Measurements from ENCODE around the gene PSMG3. TPM values are rescaled to one million over a fixed set of nuclear protein-coding genes. Genes with fewer than 3 reads are reported as not detected.
A peak's percentile ranks its signal among the peaks of the same experiment; 100 is the strongest.

Gene PSMG3
- polyA plus RNA-seq, 1 donor (not counting 4 experiments of a cell fraction or from before 2014, with no cell fraction given) = 49.6 TPM

DNA sequence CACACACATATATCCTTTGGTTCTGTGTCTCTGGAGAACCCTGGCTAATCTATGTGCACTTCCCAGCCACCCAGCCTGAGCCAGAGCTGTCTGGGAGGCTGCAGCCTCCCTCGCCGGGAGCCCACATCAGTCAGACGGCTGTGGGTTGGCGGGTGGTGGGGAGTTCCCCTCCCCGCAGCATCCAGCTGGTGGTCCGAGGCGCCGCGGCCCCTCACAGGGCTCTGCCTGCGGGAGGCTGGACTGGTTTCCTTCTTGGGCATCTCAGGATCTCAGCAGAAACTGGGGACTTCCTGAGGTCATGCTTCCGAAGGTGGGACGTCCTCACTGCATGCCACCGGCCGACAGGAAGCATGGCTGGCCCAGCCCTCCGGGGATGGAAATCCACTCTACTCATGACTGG, 22.0 kb upstream of the PSMG3 start:
- H3K79me2 ChIP-seq (ENCODE audit: control insufficient read depth, insufficient read depth, low read length) = no peaks in the 10 kb centered on the region
- dilution Hi-C loops (cut with MboI; ENCODE audit: extremely low pct_ligation_motif_present, low sequenced_read_pairs) = no loop called here
- TF ChIP-seq EZH2 (IDR thresholded peaks at IDR 0.05; ENCODE audit: low read length) (peak; percentile 34), CTCF (optimal IDR thresholded peaks at IDR 0.05 in 1 of 3, IDR thresholded peaks at IDR 0.05 in 1 of 3, conservative IDR thresholded peaks at IDR 0.05 in 1 of 3; ENCODE audit: extremely low read depth in 1 of 3, insufficient read depth in 2 of 3, low read length in 3 of 3) (no peak)
- H3K27ac ChIP-seq (ENCODE audit: control insufficient read depth, insufficient read depth, low read length) = no peak overlapping the region
- no peaks in the 10 kb centered on the region for H3K9me1 ChIP-seq (ENCODE audit: control insufficient read depth, extremely low read depth, insufficient read depth, low read length)
- no peak overlapping the region for H3K4me2 ChIP-seq (ENCODE audit: control insufficient read depth, extremely low read depth, insufficient read depth, low read depth, low read length)
- peaks cover 5% of the 10 kb centered on the region for H4K20me1 ChIP-seq (ENCODE audit: control insufficient read depth, extremely low read depth, insufficient read depth, low read length)
- no peaks in the 10 kb centered on the region for H3K36me3 ChIP-seq (ENCODE audit: control insufficient read depth in 2 of 2, extremely low read depth in 1 of 2, insufficient read depth in 2 of 2, low read length in 2 of 2)
- peaks cover 5% of the 10 kb centered on the region for H3K9me3 ChIP-seq (ENCODE audit: control insufficient read depth, low read depth, low read length)
- peaks cover 50% of the 10 kb centered on the region for H3K27me3 ChIP-seq (ENCODE audit: control insufficient read depth, extremely low read depth, insufficient read depth, low read length)
- DNase-seq (ENCODE audit: low read depth, low spot score) (no peak), FAIRE-seq (no peak)
- H2AFZ ChIP-seq (ENCODE audit: control insufficient read depth, low read length) = no peak overlapping the region
- H3K4me1 ChIP-seq (ENCODE audit: control insufficient read depth, extremely low read depth, insufficient read depth, low read length) = peaks cover 3% of the 10 kb centered on the region
- no peak overlapping the region for H3K4me3 ChIP-seq (ENCODE audit: control insufficient read depth in 2 of 3, extremely low read depth in 1 of 3, insufficient read depth in 2 of 3, low read depth in 1 of 3, low read length in 3 of 3)
- H3K9ac ChIP-seq (ENCODE audit: control insufficient read depth, extremely low read depth, insufficient read depth, low read length) = no peak overlapping the region

GRCh38 chr7:1591396-1591795, 21.6 kb upstream of the PSMG3 start:
- peaks cover 3% of the 10 kb centered on the region for H4K20me1 ChIP-seq (ENCODE audit: control insufficient read depth, extremely low read depth, insufficient read depth, low read length)
- H3K9me3 ChIP-seq (ENCODE audit: control insufficient read depth, low read depth, low read length) = peaks cover 5% of the 10 kb centered on the region
- no peak overlapping the region for H3K4me3 ChIP-seq (ENCODE audit: control insufficient read depth in 2 of 3, extremely low read depth in 1 of 3, insufficient read depth in 2 of 3, low read depth in 1 of 3, low read length in 3 of 3)
- no peaks in the 10 kb centered on the region for H3K79me2 ChIP-seq (ENCODE audit: control insufficient read depth, insufficient read depth, low read length)
- dilution Hi-C loops (cut with MboI; ENCODE audit: extremely low pct_ligation_motif_present, low sequenced_read_pairs) = no loop called here
- H3K4me1 ChIP-seq (ENCODE audit: control insufficient read depth, extremely low read depth, insufficient read depth, low read length) = peaks cover 3% of the 10 kb centered on the region
- no peak overlapping the region for H3K4me2 ChIP-seq (ENCODE audit: control insufficient read depth, extremely low read depth, insufficient read depth, low read depth, low read length)
- FAIRE-seq (no peak), DNase-seq (ENCODE audit: low read depth, low spot score) (no peak)
- no peak overlapping the region for H3K27ac ChIP-seq (ENCODE audit: control insufficient read depth, insufficient read depth, low read length)
- H3K9ac ChIP-seq (ENCODE audit: control insufficient read depth, extremely low read depth, insufficient read depth, low read length) = no peak overlapping the region
- no peaks in the 10 kb centered on the region for H3K9me1 ChIP-seq (ENCODE audit: control insufficient read depth, extremely low read depth, insufficient read depth, low read length)
- no peaks in the 10 kb centered on the region for H3K36me3 ChIP-seq (ENCODE audit: control insufficient read depth in 2 of 2, extremely low read depth in 1 of 2, insufficient read depth in 2 of 2, low read length in 2 of 2)
- H2AFZ ChIP-seq (ENCODE audit: control insufficient read depth, low read length) = no peak overlapping the region
- H3K27me3 ChIP-seq (ENCODE audit: control insufficient read depth, extremely low read depth, insufficient read depth, low read length) = peaks cover 55% of the 10 kb centered on the region
- TF ChIP-seq EZH2 (IDR thresholded peaks at IDR 0.05; ENCODE audit: low read length) (peak; percentile 6), CTCF (optimal IDR thresholded peaks at IDR 0.05 in 1 of 3, IDR thresholded peaks at IDR 0.05 in 1 of 3, conservative IDR thresholded peaks at IDR 0.05 in 1 of 3; ENCODE audit: extremely low read depth in 1 of 3, insufficient read depth in 2 of 3, low read length in 3 of 3) (no peak)
